ENCODE results near the gene TMEM69. TPM values are rescaled to one million over a fixed set of nuclear protein-coding genes. Genes with fewer than 3 reads are reported as not detected.

The TMEM69 gene
- total and polyA plus RNA-seq, 2 of the 13 experiments (the other 11 are each of a cell fraction or from before 2014, with no cell fraction given): 25.4 to 135 TPM

DNA sequence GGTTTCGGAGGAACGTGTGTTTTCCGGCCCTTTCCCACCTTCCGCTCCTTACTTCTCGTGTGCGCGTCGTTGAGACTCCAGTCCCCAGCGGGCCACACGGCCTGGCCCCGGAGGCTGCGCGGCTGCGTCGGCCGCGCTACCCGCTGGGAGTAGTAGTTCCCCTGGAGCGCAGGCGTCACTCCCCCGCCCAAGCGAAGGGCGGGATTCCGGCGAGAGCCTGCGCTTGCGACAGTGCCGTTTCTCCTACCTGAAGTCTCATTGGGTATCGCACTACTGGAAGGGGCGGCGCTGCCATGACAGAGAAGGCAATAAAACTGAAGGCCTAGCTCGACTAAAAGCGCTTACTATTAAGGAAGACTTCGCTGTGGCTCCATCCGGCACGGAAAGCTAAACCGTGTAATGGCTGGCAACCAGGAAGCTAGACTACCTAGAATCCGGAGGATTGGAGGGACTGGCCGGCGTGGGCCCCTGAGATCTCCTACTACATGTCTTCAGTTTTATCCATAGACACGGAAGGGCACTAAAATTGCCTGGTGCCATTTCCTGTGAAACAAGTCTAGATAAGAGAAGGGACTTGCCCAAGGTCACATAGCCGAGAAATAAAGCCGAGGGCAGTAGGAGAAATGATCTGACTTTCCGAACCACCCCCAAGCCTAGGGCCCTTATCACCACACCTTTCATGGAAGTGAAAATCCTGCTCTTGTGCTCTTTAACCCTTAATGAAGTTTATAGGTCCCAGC is 797 bp upstream of the TMEM69 start (continued):
- no peak for TF ChIP-seq NFATC3 (CRISPR knock-in tag; IDR thresholded peaks at IDR 0.05)
- TF ChIP-seq EZH2 (conservative IDR thresholded peaks at IDR 0.05; ENCODE audit: low read depth, low read length): no peak
- TF ChIP-seq ZNF550 (CRISPR knock-in tag; IDR thresholded peaks at IDR 0.05; ENCODE audit: borderline replicate concordance): no peak
- no peak; the same call in 1 of the 2 replicates for TF ChIP-seq ZBTB7B (CRISPR knock-in tag; IDR thresholded peaks at IDR 0.05)
- no peak for TF ChIP-seq RAD21 (CRISPR knock-in tag; IDR thresholded peaks at IDR 0.05)
- TF ChIP-seq TBX3 (IDR thresholded peaks at IDR 0.05; ENCODE audit: borderline replicate concordance): no peak
- TF ChIP-seq NR2C2 (CRISPR knock-in tag; IDR thresholded peaks at IDR 0.05; ENCODE audit: borderline replicate concordance): no peak; the same call in 1 of the 2 replicates
- TF ChIP-seq GATAD1 (CRISPR knock-in tag; IDR thresholded peaks at IDR 0.05): peak; percentile 77
- TF ChIP-seq, protein P1, sequence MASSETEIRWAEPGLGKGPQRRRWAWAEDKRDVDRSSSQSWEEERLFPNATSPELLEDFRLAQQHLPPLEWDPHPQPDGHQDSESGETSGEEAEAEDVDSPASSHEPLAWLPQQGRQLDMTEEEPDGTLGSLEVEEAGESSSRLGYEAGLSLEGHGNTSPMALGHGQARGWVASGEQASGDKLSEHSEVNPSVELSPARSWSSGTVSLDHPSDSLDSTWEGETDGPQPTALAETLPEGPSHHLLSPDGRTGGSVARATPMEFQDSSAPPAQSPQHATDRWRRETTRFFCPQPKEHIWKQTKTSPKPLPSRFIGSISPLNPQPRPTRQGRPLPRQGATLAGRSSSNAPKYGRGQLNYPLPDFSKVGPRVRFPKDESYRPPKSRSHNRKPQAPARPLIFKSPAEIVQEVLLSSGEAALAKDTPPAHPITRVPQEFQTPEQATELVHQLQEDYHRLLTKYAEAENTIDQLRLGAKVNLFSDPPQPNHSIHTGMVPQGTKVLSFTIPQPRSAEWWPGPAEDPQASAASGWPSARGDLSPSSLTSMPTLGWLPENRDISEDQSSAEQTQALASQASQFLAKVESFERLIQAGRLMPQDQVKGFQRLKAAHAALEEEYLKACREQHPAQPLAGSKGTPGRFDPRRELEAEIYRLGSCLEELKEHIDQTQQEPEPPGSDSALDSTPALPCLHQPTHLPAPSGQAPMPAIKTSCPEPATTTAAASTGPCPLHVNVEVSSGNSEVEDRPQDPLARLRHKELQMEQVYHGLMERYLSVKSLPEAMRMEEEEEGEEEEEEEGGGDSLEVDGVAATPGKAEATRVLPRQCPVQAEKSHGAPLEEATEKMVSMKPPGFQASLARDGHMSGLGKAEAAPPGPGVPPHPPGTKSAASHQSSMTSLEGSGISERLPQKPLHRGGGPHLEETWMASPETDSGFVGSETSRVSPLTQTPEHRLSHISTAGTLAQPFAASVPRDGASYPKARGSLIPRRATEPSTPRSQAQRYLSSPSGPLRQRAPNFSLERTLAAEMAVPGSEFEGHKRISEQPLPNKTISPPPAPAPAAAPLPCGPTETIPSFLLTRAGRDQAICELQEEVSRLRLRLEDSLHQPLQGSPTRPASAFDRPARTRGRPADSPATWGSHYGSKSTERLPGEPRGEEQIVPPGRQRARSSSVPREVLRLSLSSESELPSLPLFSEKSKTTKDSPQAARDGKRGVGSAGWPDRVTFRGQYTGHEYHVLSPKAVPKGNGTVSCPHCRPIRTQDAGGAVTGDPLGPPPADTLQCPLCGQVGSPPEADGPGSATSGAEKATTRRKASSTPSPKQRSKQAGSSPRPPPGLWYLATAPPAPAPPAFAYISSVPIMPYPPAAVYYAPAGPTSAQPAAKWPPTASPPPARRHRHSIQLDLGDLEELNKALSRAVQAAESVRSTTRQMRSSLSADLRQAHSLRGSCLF (CRISPR knock-in tag; IDR thresholded peaks at IDR 0.05; ENCODE audit: borderline replicate concordance): no peak
- no peak for TF ChIP-seq ZNF703 (CRISPR knock-in tag; IDR thresholded peaks at IDR 0.05; ENCODE audit: borderline replicate concordance)
- TF ChIP-seq ZNF24 (IDR thresholded peaks at IDR 0.05): no peak
- TF ChIP-seq, protein P2, sequence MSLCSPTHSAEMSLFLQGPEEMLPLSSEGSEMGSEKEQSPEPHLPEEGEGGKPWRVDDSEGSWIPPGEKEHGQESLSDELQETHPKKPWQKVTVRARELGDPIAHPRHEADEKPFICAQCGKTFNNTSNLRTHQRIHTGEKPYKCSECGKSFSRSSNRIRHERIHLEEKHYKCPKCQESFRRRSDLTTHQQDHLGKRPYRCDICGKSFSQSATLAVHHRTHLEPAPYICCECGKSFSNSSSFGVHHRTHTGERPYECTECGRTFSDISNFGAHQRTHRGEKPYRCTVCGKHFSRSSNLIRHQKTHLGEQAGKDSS (CRISPR knock-in tag; IDR thresholded peaks at IDR 0.05; ENCODE audit: borderline replicate concordance, low read depth): no peak
- TF ChIP-seq, protein P3, sequence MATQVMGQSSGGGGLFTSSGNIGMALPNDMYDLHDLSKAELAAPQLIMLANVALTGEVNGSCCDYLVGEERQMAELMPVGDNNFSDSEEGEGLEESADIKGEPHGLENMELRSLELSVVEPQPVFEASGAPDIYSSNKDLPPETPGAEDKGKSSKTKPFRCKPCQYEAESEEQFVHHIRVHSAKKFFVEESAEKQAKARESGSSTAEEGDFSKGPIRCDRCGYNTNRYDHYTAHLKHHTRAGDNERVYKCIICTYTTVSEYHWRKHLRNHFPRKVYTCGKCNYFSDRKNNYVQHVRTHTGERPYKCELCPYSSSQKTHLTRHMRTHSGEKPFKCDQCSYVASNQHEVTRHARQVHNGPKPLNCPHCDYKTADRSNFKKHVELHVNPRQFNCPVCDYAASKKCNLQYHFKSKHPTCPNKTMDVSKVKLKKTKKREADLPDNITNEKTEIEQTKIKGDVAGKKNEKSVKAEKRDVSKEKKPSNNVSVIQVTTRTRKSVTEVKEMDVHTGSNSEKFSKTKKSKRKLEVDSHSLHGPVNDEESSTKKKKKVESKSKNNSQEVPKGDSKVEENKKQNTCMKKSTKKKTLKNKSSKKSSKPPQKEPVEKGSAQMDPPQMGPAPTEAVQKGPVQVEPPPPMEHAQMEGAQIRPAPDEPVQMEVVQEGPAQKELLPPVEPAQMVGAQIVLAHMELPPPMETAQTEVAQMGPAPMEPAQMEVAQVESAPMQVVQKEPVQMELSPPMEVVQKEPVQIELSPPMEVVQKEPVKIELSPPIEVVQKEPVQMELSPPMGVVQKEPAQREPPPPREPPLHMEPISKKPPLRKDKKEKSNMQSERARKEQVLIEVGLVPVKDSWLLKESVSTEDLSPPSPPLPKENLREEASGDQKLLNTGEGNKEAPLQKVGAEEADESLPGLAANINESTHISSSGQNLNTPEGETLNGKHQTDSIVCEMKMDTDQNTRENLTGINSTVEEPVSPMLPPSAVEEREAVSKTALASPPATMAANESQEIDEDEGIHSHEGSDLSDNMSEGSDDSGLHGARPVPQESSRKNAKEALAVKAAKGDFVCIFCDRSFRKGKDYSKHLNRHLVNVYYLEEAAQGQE (IDR thresholded peaks at IDR 0.05; ENCODE audit: borderline replicate concordance in 1 of 2, low read depth in 1 of 2, low read length in 2 of 2): peak in 1 of 2 experiments; percentile 68; a peak in 2 of 4 replicates
- TF ChIP-seq, protein P4, sequence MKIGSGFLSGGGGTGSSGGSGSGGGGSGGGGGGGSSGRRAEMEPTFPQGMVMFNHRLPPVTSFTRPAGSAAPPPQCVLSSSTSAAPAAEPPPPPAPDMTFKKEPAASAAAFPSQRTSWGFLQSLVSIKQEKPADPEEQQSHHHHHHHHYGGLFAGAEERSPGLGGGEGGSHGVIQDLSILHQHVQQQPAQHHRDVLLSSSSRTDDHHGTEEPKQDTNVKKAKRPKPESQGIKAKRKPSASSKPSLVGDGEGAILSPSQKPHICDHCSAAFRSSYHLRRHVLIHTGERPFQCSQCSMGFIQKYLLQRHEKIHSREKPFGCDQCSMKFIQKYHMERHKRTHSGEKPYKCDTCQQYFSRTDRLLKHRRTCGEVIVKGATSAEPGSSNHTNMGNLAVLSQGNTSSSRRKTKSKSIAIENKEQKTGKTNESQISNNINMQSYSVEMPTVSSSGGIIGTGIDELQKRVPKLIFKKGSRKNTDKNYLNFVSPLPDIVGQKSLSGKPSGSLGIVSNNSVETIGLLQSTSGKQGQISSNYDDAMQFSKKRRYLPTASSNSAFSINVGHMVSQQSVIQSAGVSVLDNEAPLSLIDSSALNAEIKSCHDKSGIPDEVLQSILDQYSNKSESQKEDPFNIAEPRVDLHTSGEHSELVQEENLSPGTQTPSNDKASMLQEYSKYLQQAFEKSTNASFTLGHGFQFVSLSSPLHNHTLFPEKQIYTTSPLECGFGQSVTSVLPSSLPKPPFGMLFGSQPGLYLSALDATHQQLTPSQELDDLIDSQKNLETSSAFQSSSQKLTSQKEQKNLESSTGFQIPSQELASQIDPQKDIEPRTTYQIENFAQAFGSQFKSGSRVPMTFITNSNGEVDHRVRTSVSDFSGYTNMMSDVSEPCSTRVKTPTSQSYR (CRISPR knock-in tag; IDR thresholded peaks at IDR 0.05; ENCODE audit: borderline replicate concordance): no peak
- TF ChIP-seq FOSL1 (CRISPR knock-in tag; IDR thresholded peaks at IDR 0.05; ENCODE audit: borderline replicate concordance): no peak
- no peak for TF ChIP-seq ZNF629 (CRISPR knock-in tag; conservative IDR thresholded peaks at IDR 0.05)

Data from HepG2 (cell line).